ENCODE data around the gene SORCS1. TPM values are rescaled to one million over a fixed set of nuclear protein-coding genes. Genes with fewer than 3 reads are reported as not detected.

The SORCS1 gene
- total and polyA plus RNA-seq, 2 of the 8 experiments (the other 6 are each of a cell fraction or from before 2014, with no cell fraction given): 4.1 to 4.6 TPM

DNA sequence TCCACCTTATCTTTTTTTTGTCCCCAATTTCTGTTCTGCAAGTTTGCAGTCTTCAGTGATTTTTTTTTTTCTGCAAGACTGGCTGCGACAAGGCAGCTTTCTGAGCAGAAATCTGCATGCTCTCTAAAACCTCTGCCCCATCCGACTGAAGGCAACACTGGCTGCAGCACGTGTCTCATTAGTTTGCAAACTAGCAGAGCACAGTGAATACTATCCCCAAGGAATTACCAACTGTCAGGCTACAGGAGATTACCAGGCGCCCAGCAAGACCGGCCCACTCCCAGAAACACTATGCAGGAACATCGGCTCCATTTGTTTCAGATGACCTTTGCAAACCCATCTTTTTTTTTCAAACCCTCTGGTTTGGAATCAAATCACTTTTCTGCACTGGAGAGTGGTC lies 538.8 kb downstream of the SORCS1 start:
- Histone ChIP-seq H4K20me1 (replicated peaks in 1 of 2; ENCODE audit: control insufficient read depth in 1 of 2, insufficient read depth in 2 of 2, low read length in 2 of 2) (no peaks in the 10 kb centered on the region), H4K91ac (replicated peaks; ENCODE audit: insufficient read length, low read length) (no peak overlapping the region), H3K14ac (ENCODE audit: insufficient read length) (no peak overlapping the region), H3K4ac (replicated peaks; ENCODE audit: insufficient read length, low read depth, low read length) (no peak overlapping the region), H3K79me2 (ENCODE audit: control insufficient read depth in 1 of 2, insufficient read depth in 2 of 2, low read length in 2 of 2) (no peaks in the 10 kb centered on the region), H4K8ac (ENCODE audit: extremely low read depth, insufficient read depth, low read length) (no peak overlapping the region), H3K79me1 (ENCODE audit: low read depth, low read length) (no peaks in the 10 kb centered on the region), H3K56ac (replicated peaks; ENCODE audit: insufficient read length, low read depth, low read length) (no peak overlapping the region), H3K4me1 (replicated peaks in 1 of 4; ENCODE audit: control insufficient read depth in 3 of 4, insufficient read depth in 4 of 4, low read length in 3 of 4) (no peaks in the 10 kb centered on the region; a peak in 1 of 7 replicates), H3K27ac (ENCODE audit: low read depth, low read length) (no peak overlapping the region), H2BK12ac (ENCODE audit: low read depth, low read length) (no peak overlapping the region), H2BK120ac (replicated peaks; ENCODE audit: low read depth, low read length) (no peak overlapping the region), H3K9ac (replicated peaks in 1 of 4; ENCODE audit: extremely low read depth in 1 of 4, low read depth in 3 of 4, low read length in 3 of 4) (no peak overlapping the region), H3K4me3 (ENCODE audit: extremely low read depth in 1 of 4, insufficient read depth in 2 of 4, low read depth in 3 of 4, low read length in 4 of 4) (no peak overlapping the region), H2BK5ac (ENCODE audit: low read depth, low read length) (no peak overlapping the region), H3K9me3 (ENCODE audit: insufficient read depth in 2 of 2, low read depth in 1 of 2, low read length in 1 of 2) (no peaks in the 10 kb centered on the region), H3K23ac (ENCODE audit: insufficient read length) (no peak overlapping the region), H3K27me3 (replicated peaks in 1 of 4; ENCODE audit: control insufficient read depth in 3 of 4, extremely low read depth in 1 of 4, insufficient read depth in 3 of 4, low read length in 3 of 4) (no peaks in the 10 kb centered on the region), H2BK15ac (ENCODE audit: low read length) (no peak overlapping the region), H3K36me3 (ENCODE audit: control insufficient read depth in 2 of 4, insufficient read depth in 4 of 4, low read length in 3 of 4) (no peaks in the 10 kb centered on the region), H2BK20ac (ENCODE audit: low read length) (no peak overlapping the region), H2AK5ac (ENCODE audit: low read depth, low read length) (no peak overlapping the region), H3K23me2 (ENCODE audit: low read depth, low read length) (no peaks in the 10 kb centered on the region), H2AFZ (ENCODE audit: low read length) (no peak overlapping the region), H3K4me2 (ENCODE audit: insufficient read depth in 1 of 2, low read depth in 2 of 2, low read length in 2 of 2) (no peak overlapping the region), H4K5ac (ENCODE audit: insufficient read length, low read depth, low read length) (no peak overlapping the region), H3K18ac (ENCODE audit: extremely low read depth, low read length) (no peak overlapping the region)
- ChIA-PET POLR2A (ENCODE audit: partially characterized antibody) (no interaction called here), CTCF (ENCODE audit: partially characterized antibody) (interaction anchor here (0.6 to 2.2 kb wide), 30 partner anchors 9 to 1313 kb away, joined by 3 to 8 read pairs (median 3); no protein-coding TSS in a partner anchor)
- 80% methylated on average over 6 of the region's 6 CpGs; no CpG with 5 or more reads in 1 of the 2 experiments for WGBS, 2 experiments (ENCODE audit: extremely low coverage in 1 of 2, insufficient coverage in 1 of 2, insufficient read length in 1 of 2, insufficient replicate concordance in 2 of 2, low coverage in 1 of 2, low lambda C conversion rate in 2 of 2, missing lambda C conversion rate in 1 of 2)
- DNase-seq (ENCODE audit: low read depth in 1 of 2, low spot score in 2 of 2): no peak
- FAIRE-seq: no peak
- TF ChIP-seq EGR1 (IDR thresholded peaks at IDR 0.05; ENCODE audit: borderline replicate concordance, low read depth, low read length) (no peak), EP300 (IDR thresholded peaks at IDR 0.05; ENCODE audit: borderline replicate concordance in 1 of 2, low read depth in 2 of 2, low read length in 2 of 2) (no peak), NANOG (IDR thresholded peaks at IDR 0.05; ENCODE audit: insufficient read depth, low read depth, low read length, poor library complexity, severe bottlenecking) (no peak), TAF1 (IDR thresholded peaks at IDR 0.05; ENCODE audit: low read depth, low read length) (no peak), CBX5 (IDR thresholded peaks at IDR 0.05; ENCODE audit: low read depth, low read length) (no peak), ASH2L (IDR thresholded peaks at IDR 0.05; ENCODE audit: low read length) (no peak), SP2 (IDR thresholded peaks at IDR 0.05; ENCODE audit: low read length) (no peak), TEAD4 (IDR thresholded peaks at IDR 0.05; ENCODE audit: low read depth, low read length) (no peak), JUN (IDR thresholded peaks at IDR 0.05; ENCODE audit: low read depth, low read length) (no peak), PHF8 (conservative IDR thresholded peaks at IDR 0.05; ENCODE audit: low read depth, low read length) (no peak)
- TF ChIP-seq, protein P1, sequence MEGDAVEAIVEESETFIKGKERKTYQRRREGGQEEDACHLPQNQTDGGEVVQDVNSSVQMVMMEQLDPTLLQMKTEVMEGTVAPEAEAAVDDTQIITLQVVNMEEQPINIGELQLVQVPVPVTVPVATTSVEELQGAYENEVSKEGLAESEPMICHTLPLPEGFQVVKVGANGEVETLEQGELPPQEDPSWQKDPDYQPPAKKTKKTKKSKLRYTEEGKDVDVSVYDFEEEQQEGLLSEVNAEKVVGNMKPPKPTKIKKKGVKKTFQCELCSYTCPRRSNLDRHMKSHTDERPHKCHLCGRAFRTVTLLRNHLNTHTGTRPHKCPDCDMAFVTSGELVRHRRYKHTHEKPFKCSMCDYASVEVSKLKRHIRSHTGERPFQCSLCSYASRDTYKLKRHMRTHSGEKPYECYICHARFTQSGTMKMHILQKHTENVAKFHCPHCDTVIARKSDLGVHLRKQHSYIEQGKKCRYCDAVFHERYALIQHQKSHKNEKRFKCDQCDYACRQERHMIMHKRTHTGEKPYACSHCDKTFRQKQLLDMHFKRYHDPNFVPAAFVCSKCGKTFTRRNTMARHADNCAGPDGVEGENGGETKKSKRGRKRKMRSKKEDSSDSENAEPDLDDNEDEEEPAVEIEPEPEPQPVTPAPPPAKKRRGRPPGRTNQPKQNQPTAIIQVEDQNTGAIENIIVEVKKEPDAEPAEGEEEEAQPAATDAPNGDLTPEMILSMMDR (IDR thresholded peaks at IDR 0.05; ENCODE audit: control extremely low read depth in 1 of 3, insufficient read depth in 1 of 3, low read depth in 1 of 3, low read length in 3 of 3): no peak
